ENCODE data around the gene GTF3C1.

The GTF3C1 gene

GRCh38 chr16:27506771-27507170 is 42.9 kb downstream of the GTF3C1 start:
- H3K27ac ChIP-seq, result no peak overlapping the region
- TF ChIP-seq ZFX (IDR thresholded peaks at IDR 0.05) (no peak), CTCF (conservative IDR thresholded peaks at IDR 0.05) (no peak)

GRCh38 chr16:27505297-27506236 is 44.1 kb downstream of the GTF3C1 start:
- no peak overlapping the region for H3K27ac ChIP-seq
- no peak for TF ChIP-seq CTCF (conservative IDR thresholded peaks at IDR 0.05)
- TF ChIP-seq ZFX (IDR thresholded peaks at IDR 0.05), result no peak

DNA sequence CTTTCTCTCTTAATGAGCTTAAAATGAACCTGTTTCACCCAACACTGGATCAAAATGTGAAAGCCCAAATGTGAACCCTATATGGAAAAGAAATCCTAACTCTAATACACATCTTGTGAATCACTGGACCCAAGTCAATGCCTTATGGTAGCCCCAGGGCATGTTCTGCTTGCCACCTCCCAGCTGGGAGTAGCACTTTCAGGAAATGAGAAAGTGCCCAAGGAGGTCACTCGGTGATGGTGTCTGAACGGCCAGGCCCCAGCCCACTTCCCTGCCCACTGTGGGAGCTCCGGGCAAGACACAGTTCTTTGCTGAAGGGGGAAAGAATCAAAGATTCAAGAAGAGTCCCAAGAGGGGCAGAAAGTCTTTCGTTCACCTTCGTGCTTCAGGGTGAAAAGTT is 46.1 kb downstream of the GTF3C1 start:
- no peak overlapping the region for H3K27ac ChIP-seq
- TF ChIP-seq CTCF (conservative IDR thresholded peaks at IDR 0.05), result no peak

DNA sequence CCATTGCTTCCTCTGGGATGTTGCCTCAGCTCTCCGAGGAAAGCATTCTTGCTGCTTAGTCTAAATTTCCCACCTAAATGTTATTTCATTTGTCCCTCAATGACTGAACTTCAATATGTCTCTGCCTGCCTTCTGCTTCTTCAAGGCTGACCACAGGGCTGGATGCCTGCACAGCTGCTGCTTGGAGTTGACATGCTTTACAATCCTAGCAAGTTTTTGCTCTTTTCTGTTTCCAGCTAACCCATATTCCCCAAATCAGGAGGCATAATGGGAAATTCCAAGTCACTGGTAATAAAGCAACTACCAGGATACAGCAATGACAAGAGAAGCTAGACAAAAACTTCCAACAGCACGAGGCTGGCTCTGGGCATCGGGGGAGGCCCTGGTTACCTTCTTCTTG is 48.9 kb downstream of the GTF3C1 start:
- H3K27ac ChIP-seq, result no peak overlapping the region

DNA sequence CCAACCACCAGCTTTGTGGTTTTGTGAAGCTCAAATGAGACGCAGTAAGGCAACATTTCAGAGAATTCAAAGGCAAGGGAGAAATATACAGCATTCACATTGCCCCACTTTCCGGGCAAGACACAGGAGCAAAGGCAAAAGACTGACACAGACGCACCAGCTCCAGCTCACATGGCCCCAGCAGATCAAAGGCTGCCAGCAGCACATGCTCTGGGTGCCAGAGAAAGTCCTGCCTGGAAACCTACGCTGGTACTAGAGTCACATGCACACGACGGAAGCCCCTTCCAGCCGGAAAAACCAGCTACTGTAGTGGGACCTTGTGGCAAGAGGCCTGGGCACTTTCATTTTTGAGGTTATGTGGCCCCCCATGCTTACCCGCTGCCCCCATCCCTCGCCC is 50.1 kb downstream of the GTF3C1 start:
- TF ChIP-seq ZFX (IDR thresholded peaks at IDR 0.05) (no peak), CTCF (conservative IDR thresholded peaks at IDR 0.05) (no peak)
- no peak overlapping the region for H3K27ac ChIP-seq

More for the DNA sequence above, 48.9 kb downstream of the GTF3C1 start:
- TF ChIP-seq CTCF (conservative IDR thresholded peaks at IDR 0.05) (no peak), ZFX (IDR thresholded peaks at IDR 0.05) (no peak)

DNA sequence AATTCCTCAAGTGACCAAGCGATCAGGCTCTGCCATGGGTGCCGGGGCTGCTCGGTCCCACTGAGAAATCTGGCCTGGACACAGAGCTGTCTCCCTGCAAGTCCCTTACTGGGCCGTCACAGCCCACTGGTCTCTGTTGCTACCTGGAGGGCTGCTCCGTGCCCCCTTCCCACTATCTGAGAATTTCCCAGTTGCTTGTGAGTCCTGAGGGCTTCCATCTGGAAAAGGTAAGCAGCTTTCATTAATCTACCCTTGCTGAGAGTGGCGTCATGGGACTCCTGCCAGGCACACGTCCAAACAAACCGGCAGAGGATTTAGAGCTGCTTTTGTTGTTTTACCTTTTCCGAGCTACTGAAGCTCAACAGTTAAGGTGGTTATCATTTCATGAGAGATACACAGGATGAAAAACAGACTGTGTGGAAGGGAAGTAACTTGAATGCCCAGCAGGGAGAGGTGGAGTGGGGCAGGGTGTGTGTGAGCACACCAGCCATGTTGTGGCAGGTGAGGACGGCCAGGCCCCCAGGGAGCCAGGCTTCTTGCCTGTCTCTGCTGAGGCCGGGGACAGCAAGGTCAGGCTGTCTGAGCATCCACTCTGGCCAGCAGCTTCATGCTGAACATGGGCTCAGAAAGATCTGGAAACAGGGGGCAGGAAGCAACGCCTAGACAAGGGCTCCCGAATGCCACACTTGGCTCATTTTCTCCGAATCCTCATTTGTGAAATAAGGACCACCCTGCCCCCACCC is 50.6 kb downstream of the GTF3C1 start:
- H3K27ac ChIP-seq, result no peak overlapping the region
- TF ChIP-seq CTCF (conservative IDR thresholded peaks at IDR 0.05) (no peak), ZFX (IDR thresholded peaks at IDR 0.05) (no peak)

Data from C4-2B (cell line).